GM19099 (cell line): ENCODE data around the gene RRAS.

Experiments
- POLR2A ChIP-seq: IDR thresholded peaks from 3 replicates; pipeline ENCODE4 v1.6.1; 2011; ENCODE audit warnings: low read depth; ENCODE audit not compliant: insufficient read length; ENCODE audit errors: extremely low read depth

RRAS gene

GRCh38 chr19:49680421-49681351, 40.7 kb upstream of the RRAS start:
- no peak for TF ChIP-seq POLR2A

DNA sequence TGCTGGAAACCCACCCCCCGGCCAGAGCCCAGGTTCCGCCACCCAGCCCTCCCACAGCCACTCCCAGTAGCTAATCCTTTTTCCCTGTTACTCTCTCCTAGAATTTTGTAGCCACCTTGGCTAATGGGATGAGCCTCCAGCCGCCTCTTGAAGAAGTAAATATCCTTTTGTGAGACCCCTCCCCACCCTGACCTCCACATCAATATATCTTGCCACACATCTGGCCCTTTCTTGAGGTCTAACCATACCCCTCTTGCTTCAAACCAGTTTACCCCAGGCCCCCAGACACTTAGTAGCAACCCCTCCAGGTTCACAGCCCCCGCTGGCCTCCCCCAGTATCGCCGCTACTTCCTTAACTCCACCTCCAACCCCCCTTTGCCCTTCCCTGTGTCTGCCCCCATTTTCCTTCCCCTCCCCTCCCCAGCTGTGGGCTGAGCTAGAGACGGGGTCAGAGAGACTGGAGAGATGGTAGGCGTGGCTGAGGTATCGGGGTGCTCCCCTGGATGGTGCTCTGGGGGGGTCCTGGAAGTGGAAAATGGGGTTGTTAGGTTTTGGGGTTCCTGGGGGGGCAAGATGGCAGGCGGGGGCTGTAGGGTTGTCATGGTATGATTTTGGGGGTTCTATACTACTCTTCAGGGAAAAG, 39.9 kb upstream of the RRAS start:
- no peak for TF ChIP-seq POLR2A

- no peak for TF ChIP-seq POLR2A
These were observed 39.2 kb upstream of the RRAS start for GRCh38 chr19:49678985-49679770.

- TF ChIP-seq POLR2A, result no peak
These were observed 38.1 kb upstream of the RRAS start for GRCh38 chr19:49677901-49678674.

DNA sequence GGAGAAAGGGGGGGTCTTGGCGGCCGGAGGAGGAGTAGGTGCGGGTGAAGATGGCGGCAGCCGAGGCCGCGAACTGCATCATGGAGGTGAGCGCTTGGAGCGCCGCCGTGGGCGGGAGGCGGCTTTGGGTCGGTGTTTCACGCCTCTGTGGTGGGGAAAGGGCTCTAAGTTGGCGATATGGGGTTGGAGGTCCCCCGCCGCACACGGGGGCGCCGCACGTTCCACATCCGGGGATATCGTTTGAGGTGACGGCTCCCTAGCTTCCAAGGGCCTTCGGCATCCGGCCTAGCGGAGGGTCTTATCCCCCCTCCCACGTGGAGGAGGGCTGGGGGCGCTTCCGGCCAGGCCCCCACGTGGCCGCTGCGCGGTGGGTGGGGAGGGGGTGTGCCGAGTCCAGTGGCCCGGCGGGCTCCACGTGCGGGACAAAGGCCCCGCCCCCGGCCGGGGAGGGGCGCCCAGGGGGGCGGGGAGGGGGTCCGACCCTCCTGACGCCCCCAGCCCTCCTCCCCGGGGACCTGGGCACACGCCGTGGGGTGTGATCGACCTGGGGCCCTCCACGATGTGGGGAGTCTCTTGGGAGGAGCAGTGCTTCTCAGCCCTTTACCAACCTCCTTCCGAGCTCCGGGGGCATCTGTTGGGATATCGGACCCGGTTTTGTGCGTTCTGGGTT, 37.4 kb upstream of the RRAS start, which contains the start of gene PRMT1:
Gene PRMT1, plus strand, starts transcription at position 41 of the 670 bp plus-strand sequence. Its CDS starts 10 bp downstream, at position 51.
- TF ChIP-seq POLR2A, result peak; percentile 93

DNA sequence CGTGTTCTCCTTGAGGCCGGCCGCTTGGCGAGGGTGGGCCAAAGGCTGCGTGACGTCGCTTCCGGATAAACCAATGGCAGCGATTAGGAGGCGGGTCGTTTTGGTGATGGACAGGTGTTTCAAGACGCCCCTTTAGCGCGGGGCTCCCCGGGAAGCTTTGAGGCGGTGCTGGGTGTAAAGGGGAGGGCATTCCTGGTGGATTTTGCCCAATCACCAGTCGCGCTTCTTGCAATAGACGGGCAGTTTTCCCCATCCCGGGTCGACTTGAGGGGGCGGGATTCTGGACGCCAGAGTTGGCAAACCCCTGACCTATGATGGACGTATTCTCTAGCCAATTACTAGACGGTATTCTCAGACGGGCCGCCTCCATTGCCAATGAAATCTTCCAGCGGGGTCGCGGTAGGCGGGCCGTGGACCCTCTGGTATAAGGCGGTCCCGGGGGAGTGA, 36.9 kb upstream of the RRAS start:
- TF ChIP-seq POLR2A, result no peak

DNA sequence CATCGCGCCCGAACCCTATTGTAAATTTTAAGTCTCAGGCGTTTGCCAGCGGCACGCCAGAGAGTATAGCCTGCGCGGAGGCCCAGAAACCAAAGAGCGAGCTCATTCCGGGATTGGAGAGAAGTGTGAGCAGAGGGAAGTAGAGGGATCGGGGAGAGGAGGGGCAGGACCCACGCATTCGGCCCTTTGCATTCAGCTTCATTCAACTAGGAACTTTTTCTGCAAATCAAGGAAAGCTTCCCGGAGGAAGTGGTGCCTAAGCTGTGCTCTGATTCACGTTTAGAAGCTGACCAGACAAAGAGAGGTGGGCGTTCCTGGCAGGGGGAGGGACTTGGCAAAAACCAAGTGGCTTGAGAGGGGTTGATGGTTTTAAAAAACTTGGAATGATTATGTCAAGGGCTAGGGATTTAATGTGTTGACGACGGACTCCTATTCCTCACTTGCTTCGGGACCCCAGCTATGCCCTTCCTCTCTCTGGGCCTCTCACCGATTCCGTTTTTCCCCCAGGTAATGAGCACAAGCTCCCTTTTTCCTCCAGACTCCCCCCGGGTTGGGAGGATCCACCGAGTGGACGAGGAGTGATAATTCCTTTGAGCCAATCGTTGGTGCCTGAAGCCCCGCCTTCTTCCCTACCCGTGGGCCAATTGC, 36.3 kb upstream of the RRAS start:
- peak; percentile 96 for TF ChIP-seq POLR2A

DNA sequence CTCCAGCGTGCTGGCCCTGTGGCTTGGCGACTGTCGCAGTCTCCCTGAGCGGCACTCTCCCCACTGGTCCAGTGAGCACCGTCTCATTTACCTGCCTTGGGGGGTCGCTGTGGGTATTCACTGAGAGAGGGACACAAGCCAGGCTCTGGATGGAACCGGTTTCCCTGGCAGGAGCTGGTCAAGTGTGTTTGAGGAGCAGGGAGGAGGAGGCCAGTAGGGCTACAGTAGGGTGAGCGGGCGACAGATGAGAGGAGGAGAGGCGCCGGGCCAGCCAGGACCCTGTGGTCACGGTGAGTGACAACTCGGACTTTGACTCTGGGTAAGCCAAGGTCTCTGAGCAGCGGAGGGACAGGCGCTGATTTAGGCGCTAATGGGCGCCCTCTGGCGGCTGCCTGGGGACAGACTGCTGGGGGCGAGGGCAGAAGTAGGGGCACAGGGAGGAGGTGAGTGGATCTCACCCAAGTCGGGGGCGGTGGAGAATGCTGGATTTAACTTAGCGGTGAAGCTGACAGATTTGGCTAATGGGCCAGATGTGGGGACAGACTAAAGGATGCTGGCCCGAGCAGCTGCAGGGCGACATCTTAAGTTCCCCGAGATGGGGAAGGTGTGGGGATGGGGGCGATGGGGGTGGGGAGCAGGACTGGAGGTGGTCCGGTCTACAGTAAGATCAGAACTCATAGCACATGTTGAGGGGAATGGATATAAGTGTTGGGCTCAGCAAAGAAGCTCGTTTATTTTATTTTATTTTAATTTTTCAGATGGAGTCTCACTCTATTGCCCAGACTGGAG, 32.4 kb upstream of the RRAS start:
- peak; percentile 17 for TF ChIP-seq POLR2A

GRCh38 chr19:49669516-49669915, 29.6 kb upstream of the RRAS start:
- no peak for TF ChIP-seq POLR2A

DNA sequence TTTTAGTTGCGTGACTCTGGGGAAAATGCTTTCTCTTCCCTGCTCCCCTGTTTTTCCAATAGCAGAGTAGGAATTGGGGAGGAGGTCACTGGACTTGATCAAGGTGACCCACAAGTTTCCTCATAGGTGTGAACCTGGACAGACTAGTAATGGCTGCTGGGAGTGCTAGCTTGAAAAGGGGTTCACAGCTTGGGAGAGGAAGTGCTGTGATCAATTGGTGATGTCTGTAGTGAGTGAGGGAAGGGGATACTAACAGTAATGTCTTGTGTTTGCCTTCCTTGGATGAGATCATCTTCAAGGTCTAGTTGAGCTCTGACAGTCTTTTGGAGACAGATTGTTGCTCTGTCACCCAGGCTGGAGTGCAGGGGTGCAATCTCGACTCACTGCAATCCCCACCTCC, 27.5 kb upstream of the RRAS start:
- no peak for TF ChIP-seq POLR2A

DNA sequence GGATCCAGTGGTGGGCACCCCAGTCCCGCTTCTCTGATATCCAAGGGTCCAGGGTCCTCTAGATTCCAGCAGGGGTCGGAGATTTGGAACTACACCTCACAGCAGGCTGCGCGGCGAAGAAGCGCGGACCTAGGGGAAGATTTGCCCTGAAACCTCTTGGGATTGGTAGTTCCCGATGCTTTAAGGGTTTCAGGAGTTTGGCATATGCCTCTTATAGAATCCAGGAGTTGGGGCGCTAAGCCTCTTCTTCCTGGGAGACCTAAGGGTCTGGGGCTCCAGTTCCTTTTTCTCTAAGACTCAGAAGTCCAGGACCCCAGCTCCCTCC, 26.1 kb upstream of the RRAS start:
- TF ChIP-seq POLR2A, result no peak

DNA sequence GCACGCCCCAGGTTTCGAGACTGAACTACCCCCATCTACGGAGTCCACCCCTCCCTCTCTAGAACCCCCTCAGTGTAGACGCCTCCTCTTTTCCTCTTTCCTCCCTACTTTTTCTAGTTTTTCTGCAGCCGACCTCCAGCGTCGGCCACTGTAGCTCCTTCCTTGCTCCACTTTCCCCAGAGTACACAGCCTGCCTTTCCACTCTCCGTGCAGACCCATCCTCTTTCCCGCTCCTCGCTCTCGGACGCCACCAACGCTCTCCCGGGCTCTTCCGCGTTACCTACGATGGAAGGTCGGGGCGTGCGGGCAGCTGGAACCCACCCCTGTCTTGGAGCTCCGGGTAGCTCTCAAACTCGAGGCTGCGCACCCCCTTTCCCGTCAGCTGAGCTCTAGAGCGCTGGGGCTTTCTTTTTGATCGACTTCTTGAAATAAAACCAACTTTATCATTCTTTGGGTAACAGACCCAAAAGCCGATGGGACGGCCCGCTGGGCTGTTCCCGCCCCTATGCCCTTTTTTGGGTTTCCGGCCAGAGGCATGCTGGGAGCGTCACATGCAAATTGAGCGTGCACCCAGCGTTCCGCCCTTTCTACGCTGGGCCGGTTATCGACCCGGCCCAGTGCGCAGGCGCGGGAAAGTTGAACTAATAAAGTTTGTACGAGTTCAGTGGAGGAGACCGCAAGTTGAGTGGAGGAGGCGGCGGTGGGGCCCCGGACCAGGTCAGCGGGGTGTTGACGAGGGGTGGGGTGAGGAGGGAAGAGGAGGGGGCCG, 25.6 kb upstream of the RRAS start, which contains the start of the genes BCL2L12 and IRF3:
Gene BCL2L12, plus strand, starts transcription at position 583 of the 769 bp plus-strand sequence. CDS start 760 bp downstream, outside the sequence.
Gene IRF3, minus strand, starts transcription at position 507 of the 769 bp plus-strand sequence. CDS start 1,019 bp downstream, outside the sequence.
- peak; percentile 62 for TF ChIP-seq POLR2A

GRCh38 chr19:49665036-49665350, 25.1 kb upstream of the RRAS start:
- no peak for TF ChIP-seq POLR2A
